Measurements from ENCODE around the gene TEX22.
"Not testable (repeated sequence)": the region's sequence is repeated elsewhere in the genome, so short reads cannot be mapped to it uniquely, and the experiment has no call there.

GRCh38 chr14:105361412-105361811 lies 36.9 kb upstream of the TEX22 start:
- TF ChIP-seq CTCF (conservative IDR thresholded peaks at IDR 0.05; ENCODE audit: low read length); EZH2phosphoT487 (IDR thresholded peaks at IDR 0.05; ENCODE audit: borderline replicate concordance): not testable (repeated sequence)

Measured in Loucy (cell line).